AG09319 (cell line): ENCODE data around the gene PCNX2.

Source experiments
- DNase-seq: peaks from one replicate; pipeline ENCODE4 v3.0.0-alpha.2; 2010; ENCODE audit warnings: low read depth; ENCODE audit errors: extremely low read depth
- CTCF ChIP-seq: IDR thresholded peaks from 2 replicates; pipeline ENCODE4 v1.5.1; 2011; ENCODE audit warnings: low read depth, mild to moderate bottlenecking, inconsistent platforms, low read length, moderate library complexity

Gene PCNX2

GRCh38 chr1:233208687-233209086, 86.8 kb downstream of the PCNX2 start:
- DNase-seq: no peak
- no peak for TF ChIP-seq CTCF

- no peak for DNase-seq
Observed at GRCh38 chr1:233197940-233198339, 97.6 kb downstream of the PCNX2 start.

GRCh38 chr1:233193741-233194140, 101.8 kb downstream of the PCNX2 start:
- DNase-seq: no peak
- no peak for TF ChIP-seq CTCF

More at GRCh38 chr1:233197940-233198339, 97.6 kb downstream of the PCNX2 start:
- TF ChIP-seq CTCF: no peak

GRCh38 chr1:233190987-233191386, 104.5 kb downstream of the PCNX2 start:
- DNase-seq: no peak

GRCh38 chr1:233189526-233189925, 106.0 kb downstream of the PCNX2 start:
- DNase-seq: no peak
- TF ChIP-seq CTCF: no peak

More at GRCh38 chr1:233190987-233191386, 104.5 kb downstream of the PCNX2 start:
- TF ChIP-seq CTCF: no peak

- DNase-seq: no peak
- no peak for TF ChIP-seq CTCF
Observed at GRCh38 chr1:233188061-233188460, 107.5 kb downstream of the PCNX2 start.

- no peak for TF ChIP-seq CTCF
- DNase-seq: no peak
Observed at GRCh38 chr1:233183226-233184020, 112.1 kb downstream of the PCNX2 start.
